Astrocyte (in vitro differentiated cells and primary cell): Measurements from ENCODE around the gene ITSN1.

ENCODE experiments used
- EZH2 ChIP-seq: IDR thresholded peaks from 2 replicates; pipeline ENCODE4 v1.6.1; 2012; ENCODE audit warnings: mild to moderate bottlenecking, low read length, inconsistent platforms; ENCODE audit not compliant: insufficient read depth
- TF ChIP-seq, protein P1 (sequence below): IDR thresholded peaks from 2 replicates; pipeline ENCODE4 v1.5.1; 2011; ENCODE audit warnings: low read depth, mild to moderate bottlenecking, inconsistent platforms, low read length, moderate library complexity; ENCODE audit not compliant: insufficient read depth

DNA sequence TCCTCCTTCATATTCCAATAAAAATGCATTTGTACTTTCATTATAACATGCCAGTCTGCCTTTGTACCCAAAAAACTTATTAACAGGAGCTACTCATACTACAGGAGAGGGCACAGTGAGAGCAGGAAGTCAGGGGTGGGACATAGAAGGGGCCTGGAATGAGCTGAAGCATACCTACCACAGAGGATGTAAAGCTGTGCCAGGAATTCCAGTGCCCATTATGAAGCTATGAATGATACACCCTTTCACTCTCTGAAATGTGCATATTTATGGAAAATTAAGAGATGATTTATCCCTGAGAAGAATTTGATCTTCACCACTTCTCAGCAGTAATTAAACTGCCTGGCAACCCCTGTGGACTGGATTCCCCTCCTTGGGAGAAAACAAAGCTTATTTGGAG is 207.5 kb downstream of the ITSN1 start:
- TF ChIP-seq, protein P1, sequence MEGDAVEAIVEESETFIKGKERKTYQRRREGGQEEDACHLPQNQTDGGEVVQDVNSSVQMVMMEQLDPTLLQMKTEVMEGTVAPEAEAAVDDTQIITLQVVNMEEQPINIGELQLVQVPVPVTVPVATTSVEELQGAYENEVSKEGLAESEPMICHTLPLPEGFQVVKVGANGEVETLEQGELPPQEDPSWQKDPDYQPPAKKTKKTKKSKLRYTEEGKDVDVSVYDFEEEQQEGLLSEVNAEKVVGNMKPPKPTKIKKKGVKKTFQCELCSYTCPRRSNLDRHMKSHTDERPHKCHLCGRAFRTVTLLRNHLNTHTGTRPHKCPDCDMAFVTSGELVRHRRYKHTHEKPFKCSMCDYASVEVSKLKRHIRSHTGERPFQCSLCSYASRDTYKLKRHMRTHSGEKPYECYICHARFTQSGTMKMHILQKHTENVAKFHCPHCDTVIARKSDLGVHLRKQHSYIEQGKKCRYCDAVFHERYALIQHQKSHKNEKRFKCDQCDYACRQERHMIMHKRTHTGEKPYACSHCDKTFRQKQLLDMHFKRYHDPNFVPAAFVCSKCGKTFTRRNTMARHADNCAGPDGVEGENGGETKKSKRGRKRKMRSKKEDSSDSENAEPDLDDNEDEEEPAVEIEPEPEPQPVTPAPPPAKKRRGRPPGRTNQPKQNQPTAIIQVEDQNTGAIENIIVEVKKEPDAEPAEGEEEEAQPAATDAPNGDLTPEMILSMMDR = no peak
- no peak for TF ChIP-seq EZH2
